LNCAP (cell line): ENCODE results near the gene ZSCAN23.

ENCODE experiments used
- TF ChIP-seq, protein P1 (sequence below): fragments of 450-650 bp; IDR thresholded peaks from 2 replicates; pipeline ENCODE4 v1.5.1; 2017; ENCODE audit warnings: mild to moderate bottlenecking

ZSCAN23 gene

DNA sequence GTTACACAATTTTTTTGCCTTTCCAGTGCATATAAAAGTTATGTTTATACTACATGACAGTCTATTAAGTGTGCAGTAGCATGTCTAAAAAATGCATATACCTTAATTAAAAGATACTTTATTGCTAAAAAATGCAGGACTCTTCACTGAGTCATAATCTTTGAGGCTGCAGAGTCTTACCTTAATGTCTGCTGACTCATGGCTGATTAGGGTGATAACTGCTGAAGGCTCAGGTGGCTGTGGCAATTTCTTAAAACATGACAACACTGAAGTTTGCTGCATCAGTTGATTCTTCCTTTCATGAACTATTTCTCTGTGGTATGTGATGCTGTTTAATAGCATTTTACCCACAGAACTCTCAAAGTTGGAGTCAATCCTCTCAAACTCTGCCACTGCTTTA lies 19.1 kb downstream of the ZSCAN23 start:
- TF ChIP-seq, protein P1, sequence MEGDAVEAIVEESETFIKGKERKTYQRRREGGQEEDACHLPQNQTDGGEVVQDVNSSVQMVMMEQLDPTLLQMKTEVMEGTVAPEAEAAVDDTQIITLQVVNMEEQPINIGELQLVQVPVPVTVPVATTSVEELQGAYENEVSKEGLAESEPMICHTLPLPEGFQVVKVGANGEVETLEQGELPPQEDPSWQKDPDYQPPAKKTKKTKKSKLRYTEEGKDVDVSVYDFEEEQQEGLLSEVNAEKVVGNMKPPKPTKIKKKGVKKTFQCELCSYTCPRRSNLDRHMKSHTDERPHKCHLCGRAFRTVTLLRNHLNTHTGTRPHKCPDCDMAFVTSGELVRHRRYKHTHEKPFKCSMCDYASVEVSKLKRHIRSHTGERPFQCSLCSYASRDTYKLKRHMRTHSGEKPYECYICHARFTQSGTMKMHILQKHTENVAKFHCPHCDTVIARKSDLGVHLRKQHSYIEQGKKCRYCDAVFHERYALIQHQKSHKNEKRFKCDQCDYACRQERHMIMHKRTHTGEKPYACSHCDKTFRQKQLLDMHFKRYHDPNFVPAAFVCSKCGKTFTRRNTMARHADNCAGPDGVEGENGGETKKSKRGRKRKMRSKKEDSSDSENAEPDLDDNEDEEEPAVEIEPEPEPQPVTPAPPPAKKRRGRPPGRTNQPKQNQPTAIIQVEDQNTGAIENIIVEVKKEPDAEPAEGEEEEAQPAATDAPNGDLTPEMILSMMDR: no peak

GRCh38 chr6:28423546-28423945 lies 19.7 kb downstream of the ZSCAN23 start:
- TF ChIP-seq, protein P1: no peak

DNA sequence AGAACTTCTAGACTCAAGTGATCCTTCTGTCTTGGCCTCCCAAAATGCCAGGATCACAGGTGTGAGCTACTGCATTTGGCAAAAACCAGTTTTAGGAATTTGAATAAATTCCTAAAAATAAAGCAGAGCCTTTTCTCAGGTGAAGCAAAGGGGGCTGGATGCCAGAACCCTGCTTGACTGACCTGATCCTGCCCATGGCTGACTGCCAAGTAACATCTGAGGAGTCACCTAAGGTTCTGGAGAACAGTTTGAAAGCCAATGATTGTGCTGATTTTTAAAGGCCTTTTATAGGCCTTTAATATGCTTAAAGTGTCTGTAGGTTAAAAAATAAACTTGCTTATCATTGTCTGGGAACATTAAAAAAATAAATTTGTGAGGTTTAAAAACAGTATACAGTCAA lies 29.6 kb downstream of the ZSCAN23 start:
- TF ChIP-seq, protein P1: no peak

GRCh38 chr6:28410767-28411166 lies 32.5 kb downstream of the ZSCAN23 start:
- TF ChIP-seq, protein P1: no peak

DNA sequence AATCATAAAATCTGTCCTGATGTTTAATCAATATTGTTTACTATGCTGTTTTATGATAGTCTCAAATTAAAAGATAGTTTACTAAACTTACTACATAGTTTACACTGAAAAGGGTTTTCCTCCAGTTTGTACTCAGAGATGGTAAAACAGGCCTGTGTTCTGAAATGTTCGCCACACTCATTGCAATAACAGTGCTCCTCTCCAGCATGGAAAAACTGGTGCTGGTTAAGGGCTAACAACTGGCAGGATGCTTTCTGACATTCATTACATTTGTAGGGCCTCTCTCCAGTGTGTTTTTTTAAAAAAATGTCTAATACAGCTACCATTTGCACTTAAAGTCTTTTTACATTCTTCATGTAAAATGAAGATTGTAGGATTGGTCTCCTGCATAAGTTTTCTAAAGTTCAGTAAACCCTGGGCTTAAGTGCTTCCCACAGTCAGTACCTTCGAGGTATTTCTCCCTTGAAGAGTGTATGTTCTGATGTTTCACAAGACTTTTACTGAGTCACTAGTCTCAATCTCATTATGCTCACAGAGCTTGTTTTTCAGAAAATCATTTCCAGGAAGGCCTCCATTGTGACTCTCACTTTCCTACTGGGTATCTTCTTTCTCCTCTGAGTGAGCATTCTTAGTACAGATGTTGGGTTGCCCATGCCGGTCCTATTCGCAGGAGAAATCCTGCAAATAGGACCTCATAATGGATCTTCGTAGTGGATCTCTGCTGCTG lies 35.1 kb downstream of the ZSCAN23 start:
- TF ChIP-seq, protein P1: no peak

GRCh38 chr6:28407401-28407800 lies 35.9 kb downstream of the ZSCAN23 start:
- TF ChIP-seq, protein P1: no peak

GRCh38 chr6:28402197-28402596 lies 41.1 kb downstream of the ZSCAN23 start:
- TF ChIP-seq, protein P1: no peak

- TF ChIP-seq, protein P1: no peak
Observed at GRCh38 chr6:28401172-28401571, 42.1 kb downstream of the ZSCAN23 start.
